HepG2 (cell line): ENCODE measurements around the gene ATP8A1. TPM values are rescaled to one million over a fixed set of nuclear protein-coding genes. Genes with fewer than 3 reads are reported as not detected.

ENCODE experiments used
- ATAC-seq: fragments of 200-7000 bp; cut with Tn5 transposase; 3 replicates; pipeline ENCODE4 v1.9.1; 2020; ENCODE audit warnings: mild to moderate bottlenecking, moderate library complexity
- BruUV-seq: library from RNA; stranded (reverse); fragments of 400-500 nt; replicated peaks from 2 replicates; lab custom pipeline; 2021; lab: Mats Ljungman, UMichigan
- CTCF ChIA-PET: fragments of 300-600 bp; formaldehyde crosslinking; extraction: SDS; loops from one replicate; lab custom pipeline; 2021; ENCODE audit warnings: low total read pairs, inconsistent platforms, low intra/inter-chr PET ratio; lab: Yijun Ruan, JAX
- POLR2A ChIA-PET: fragments of 350-600 bp; sonication (Branson Sonifier 250); formaldehyde crosslinking; loops from one replicate; lab custom pipeline; 2020; ENCODE audit warnings: antibody characterized with exemption, inconsistent platforms; lab: Yijun Ruan, JAX
- DNase-seq: peaks from one replicate; pipeline ENCODE4 v3.0.0-alpha.2; 2015; ENCODE audit warnings: low spot score
- FAIRE-seq: peaks from 3 replicates; lab custom pipeline; 2011; peaks lifted over from hg19 to GRCh38; lab: Jason Lieb, UNC
- H2AFZ ChIP-seq: one replicate; pipeline ENCODE4 v1.6.1; 2011; ENCODE audit warnings: low read length, inconsistent platforms
- H3K27ac ChIP-seq: fragments of 300-600 bp; 3 replicates; pipeline ENCODE4 v1.8.0; 2011; ENCODE audit warnings: mixed run types, mild to moderate bottlenecking, mixed read lengths, low read length, inconsistent platforms; ENCODE audit not compliant: insufficient read depth; ENCODE audit errors: extremely low read length
- H3K27me3 ChIP-seq, 2 experiments: fragments of 200-600 bp in 1 of 2; 2 replicates in 1 of 2; 3 replicates in 1 of 2; pipeline versions ENCODE4 v1.6.0 to v1.8.0; 2011; ENCODE audit warnings: low read length in 2 of 2, mild to moderate bottlenecking in 2 of 2, moderate library complexity in 2 of 2, inconsistent platforms in 1 of 2; ENCODE audit not compliant: insufficient read depth in 2 of 2, control insufficient read depth in 1 of 2
- H3K36me3 ChIP-seq, 2 experiments: fragments of 200-600 bp in 1 of 2; replicated peaks in 1 of 2; 2 replicates in 1 of 2; 3 replicates in 1 of 2; pipeline versions ENCODE4 v1.5.1 to v1.8.0; 2011; ENCODE audit warnings: low read length in 2 of 2, inconsistent platforms in 1 of 2; ENCODE audit not compliant: insufficient read depth in 2 of 2, control insufficient read depth in 1 of 2
- H3K4me1 ChIP-seq: 2 replicates; pipeline ENCODE4 v1.5.1; 2012; ENCODE audit warnings: low read length, inconsistent platforms; ENCODE audit not compliant: insufficient read depth
- H3K4me2 ChIP-seq: 2 replicates; pipeline ENCODE4 v1.6.0; 2011; ENCODE audit warnings: low read depth, low read length, inconsistent platforms
- H3K4me3 ChIP-seq, 3 experiments: fragments of 200-600 bp in 1 of 3; sonication (generic), shearing (Covaris generic) in 1 of 3; replicated peaks in 1 of 3; 2 replicates each; pipeline ENCODE4 v1.5.1; 2011 to 2016; ENCODE audit warnings: low read length in 3 of 3, inconsistent platforms in 2 of 3, low read depth in 2 of 3, mild to moderate bottlenecking in 2 of 3, control low read depth in 1 of 3, mixed read lengths in 1 of 3; ENCODE audit not compliant: insufficient read depth in 1 of 3
- H3K79me2 ChIP-seq: one replicate; pipeline ENCODE4 v1.6.1; 2011; ENCODE audit warnings: low read length, inconsistent platforms; ENCODE audit not compliant: insufficient read depth
- H3K9ac ChIP-seq: 2 replicates; pipeline ENCODE4 v1.6.0; 2011; ENCODE audit warnings: mild to moderate bottlenecking, low read depth, low read length, inconsistent platforms; ENCODE audit not compliant: insufficient read depth
- H3K9me3 ChIP-seq: 2 replicates; pipeline ENCODE4 v1.5.1; 2012; ENCODE audit warnings: mild to moderate bottlenecking, low read length
- H4K20me1 ChIP-seq: 2 replicates; pipeline ENCODE4 v1.6.0; 2011; ENCODE audit warnings: inconsistent platforms, mild to moderate bottlenecking, low read length, moderate library complexity; ENCODE audit not compliant: insufficient read depth
- CCDC6 ChIP-seq: sonication (generic); formaldehyde crosslinking; IDR thresholded peaks from 2 replicates; pipeline ENCODE4 v1.8.1; 2022; ENCODE audit warnings: mild to moderate bottlenecking, missing genetic modification reagents, moderate library complexity
- DNMT1 ChIP-seq: sonication (generic); formaldehyde crosslinking; IDR thresholded peaks from 2 replicates; pipeline ENCODE4 v1.5.1; 2020; ENCODE audit warnings: mild to moderate bottlenecking, missing genetic modification reagents
- EHMT2 ChIP-seq: fragments of 200-600 bp; sonication (generic); IDR thresholded peaks from 2 replicates; pipeline ENCODE4 v1.7.0; 2017; ENCODE audit warnings: antibody characterized with exemption, low read depth, low read length, borderline replicate concordance
- IKZF4 ChIP-seq: sonication (generic); formaldehyde crosslinking; IDR thresholded peaks from 2 replicates; pipeline ENCODE4 v1.5.1; 2020; ENCODE audit warnings: borderline replicate concordance, mild to moderate bottlenecking, low read depth, missing genetic modification reagents; ENCODE audit errors: not compliant biosample characterization
- MAFG ChIP-seq: sonication (generic); formaldehyde crosslinking; IDR thresholded peaks from 2 replicates; pipeline ENCODE4 v1.5.1; 2020; ENCODE audit warnings: mild to moderate bottlenecking, missing genetic modification reagents
- RXRA ChIP-seq: sonication (generic); formaldehyde crosslinking; IDR thresholded peaks from 2 replicates; pipeline ENCODE4 v1.5.1; 2020; ENCODE audit warnings: missing genetic modification reagents
- SMC3 ChIP-seq: IDR thresholded peaks from 2 replicates; pipeline ENCODE4 v1.6.1; 2011; ENCODE audit warnings: low read length, improper control_type of control experiment
- THAP11 ChIP-seq: IDR thresholded peaks from 2 replicates; pipeline ENCODE4 v1.6.1; 2016; ENCODE audit warnings: missing biosample characterization, missing genetic modification reagents
- ZFY ChIP-seq: sonication (generic); formaldehyde crosslinking; IDR thresholded peaks from 2 replicates; pipeline ENCODE4 v1.4.0; 2020; ENCODE audit warnings: missing genetic modification reagents
- ZNF12 ChIP-seq: sonication (generic); formaldehyde crosslinking; IDR thresholded peaks from 2 replicates; pipeline ENCODE4 v1.5.0; 2020; ENCODE audit warnings: missing genetic modification reagents
- ZNF282 ChIP-seq: fragments of 450-650 bp; IDR thresholded peaks from 2 replicates; pipeline ENCODE4 v1.6.1; 2018; ENCODE audit not compliant: partially characterized antibody
- ZNF670 ChIP-seq: sonication (generic); formaldehyde crosslinking; IDR thresholded peaks from 2 replicates; pipeline ENCODE4 v1.8.0; 2022; ENCODE audit warnings: mild to moderate bottlenecking, missing genetic modification reagents, borderline replicate concordance
- ZNF672 ChIP-seq: sonication (generic); formaldehyde crosslinking; IDR thresholded peaks from 2 replicates; pipeline ENCODE4 v1.8.1; 2022; ENCODE audit warnings: missing genetic modification reagents
- WGBS: methylation state at CpG from one replicate; pipeline ENCODE4 v1.1.6; 2017; ENCODE audit warnings: low lambda C conversion rate; 5-methylcytosine and 5-hydroxymethylcytosine counted together
- in situ Hi-C: cut with HindIII; loops from 2 replicates; pipeline ENCODE4 v1.10.0; 2017; ENCODE audit warnings: low pct_unique_long_range_greater_than_20kb; ENCODE audit not compliant: extremely low pct_ligation_motif_present
- intact Hi-C: fragments of 100-400 bp; cut with micrococcal nuclease; formaldehyde crosslinking; loops from one replicate; pipeline ENCODE4 v1.10.0; 2022; ENCODE audit not compliant: unreplicated experiment
- polyA plus RNA-seq, 8 experiments: library from polyadenylated mRNA; depleted of rRNA in 3 of 8; stranded (reverse) in 7 of 8; unstranded in 1 of 8; fragments of >200 nt; fragmentation: Illumina TruSeq in 4 of 8; extraction: Trizol in 4 of 8; gene quantifications; 2 replicates each; pipeline versions ENCODE4 v1.2.1 to v1.2.3, GENCODE V29; 2011 to 2016; ENCODE audit warnings: low read depth in 4 of 8, missing spikeins in 1 of 8, mixed read lengths in 1 of 8; ENCODE audit not compliant: insufficient read depth in 1 of 8
- total RNA-seq, 5 experiments: library from RNA; depleted of rRNA; stranded (reverse); fragments of >200 nt; fragmentation: Illumina TruSeq; extraction: Trizol; gene quantifications; 2 replicates each; pipeline ENCODE4 v1.2.3, GENCODE V29; 2016; ENCODE audit warnings: low read depth in 1 of 5
- TF ChIP-seq, protein P1 (sequence below): sonication (generic); formaldehyde crosslinking; IDR thresholded peaks from 2 replicates; pipeline ENCODE4 v1.4.0; 2020; ENCODE audit warnings: mild to moderate bottlenecking, missing genetic modification reagents
- TF ChIP-seq, protein P2 (sequence below): sonication (generic); formaldehyde crosslinking; IDR thresholded peaks from 2 replicates; pipeline ENCODE4 v1.4.0; 2020; ENCODE audit warnings: missing genetic modification reagents, borderline replicate concordance
- TF ChIP-seq, protein P3 (sequence below): sonication (generic); formaldehyde crosslinking; IDR thresholded peaks from 2 replicates; pipeline ENCODE4 v1.8.0; 2022; ENCODE audit warnings: mild to moderate bottlenecking, missing genetic modification reagents, borderline replicate concordance
- TF ChIP-seq, protein P4 (sequence below): IDR thresholded peaks from 2 replicates; pipeline ENCODE4 v1.6.1; 2016; ENCODE audit warnings: low read depth, borderline replicate concordance
- TF ChIP-seq, protein P5 (sequence below): sonication (generic); formaldehyde crosslinking; IDR thresholded peaks from 2 replicates; pipeline ENCODE4 v1.9.0; 2022; ENCODE audit warnings: missing genetic modification reagents, mild to moderate bottlenecking, borderline replicate concordance

ATP8A1 gene
- total and polyA plus RNA-seq, 2 of the 13 experiments (the other 11 are each of a cell fraction or from before 2014, with no cell fraction given): 1.7 to 6.2 TPM

DNA sequence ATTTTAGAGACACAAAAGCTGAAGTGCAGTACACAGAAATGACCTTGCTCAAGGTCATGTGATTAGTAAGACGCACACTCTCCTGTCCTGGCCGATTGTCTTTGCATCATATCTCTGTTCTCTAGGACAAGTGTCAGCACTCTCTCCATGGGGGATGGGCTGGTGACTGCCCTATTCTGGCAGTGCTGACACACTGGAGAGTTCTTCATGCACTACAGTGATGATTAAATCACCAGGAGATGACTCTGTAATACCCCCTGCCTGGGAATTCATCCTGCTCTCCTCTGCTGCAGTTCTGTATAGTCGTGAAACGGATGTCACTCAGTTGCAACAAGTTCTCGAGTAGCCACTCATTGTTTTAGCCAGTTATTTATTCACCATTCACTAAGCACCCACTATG is 264.9 kb downstream of the ATP8A1 start (continued):
- TF ChIP-seq ZNF282: no peak
- no peak for TF ChIP-seq THAP11 (CRISPR knock-in tag)
- TF ChIP-seq ZNF12 (CRISPR knock-in tag): no peak
- no peak for TF ChIP-seq EHMT2
- TF ChIP-seq ZFY (CRISPR knock-in tag): no peak

DNA sequence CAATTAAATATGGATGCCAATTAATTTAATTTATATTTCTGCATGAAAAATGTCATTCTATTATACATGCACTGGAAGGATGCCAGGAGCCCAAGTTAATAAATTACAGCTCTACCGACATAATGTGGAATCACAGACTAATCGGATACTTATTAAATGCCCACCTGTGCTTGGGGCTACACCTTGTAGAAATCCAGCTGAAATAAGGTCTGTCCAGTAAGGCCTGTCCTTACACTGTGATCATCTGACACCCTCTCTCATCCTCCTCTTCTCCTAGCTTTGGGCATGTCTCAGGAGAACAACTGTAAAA is 265.6 kb downstream of the ATP8A1 start:
- Histone ChIP-seq H3K27me3 (peaks cover 0 to 5% of the 10 kb centered on the region in 2 experiments; a peak in 3 of 5 replicates), H2AFZ (no peak overlapping the region), H3K36me3 (no peaks in the 10 kb centered on the region), H3K27ac (no peak overlapping the region), H3K4me2 (no peak overlapping the region), H4K20me1 (no peaks in the 10 kb centered on the region), H3K9ac (no peak overlapping the region), H3K9me3 (no peaks in the 10 kb centered on the region), H3K4me3 (no peak overlapping the region), H3K4me1 (no peaks in the 10 kb centered on the region), H3K79me2 (no peaks in the 10 kb centered on the region)
- no peak for FAIRE-seq
- intact Hi-C loops: no loop called here
- ChIA-PET POLR2A (no interaction called here), CTCF (no interaction called here)
- WGBS: 77% methylated on average over 2 of the region's 2 CpGs
- no peak for TF ChIP-seq ZNF670 (CRISPR knock-in tag)
- no peak for TF ChIP-seq CCDC6 (CRISPR knock-in tag)
- no peak for TF ChIP-seq ZNF12 (CRISPR knock-in tag)
- TF ChIP-seq RXRA: no peak
- TF ChIP-seq, protein P1, sequence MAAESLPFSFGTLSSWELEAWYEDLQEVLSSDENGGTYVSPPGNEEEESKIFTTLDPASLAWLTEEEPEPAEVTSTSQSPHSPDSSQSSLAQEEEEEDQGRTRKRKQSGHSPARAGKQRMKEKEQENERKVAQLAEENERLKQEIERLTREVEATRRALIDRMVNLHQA: no peak
- TF ChIP-seq, protein P2, sequence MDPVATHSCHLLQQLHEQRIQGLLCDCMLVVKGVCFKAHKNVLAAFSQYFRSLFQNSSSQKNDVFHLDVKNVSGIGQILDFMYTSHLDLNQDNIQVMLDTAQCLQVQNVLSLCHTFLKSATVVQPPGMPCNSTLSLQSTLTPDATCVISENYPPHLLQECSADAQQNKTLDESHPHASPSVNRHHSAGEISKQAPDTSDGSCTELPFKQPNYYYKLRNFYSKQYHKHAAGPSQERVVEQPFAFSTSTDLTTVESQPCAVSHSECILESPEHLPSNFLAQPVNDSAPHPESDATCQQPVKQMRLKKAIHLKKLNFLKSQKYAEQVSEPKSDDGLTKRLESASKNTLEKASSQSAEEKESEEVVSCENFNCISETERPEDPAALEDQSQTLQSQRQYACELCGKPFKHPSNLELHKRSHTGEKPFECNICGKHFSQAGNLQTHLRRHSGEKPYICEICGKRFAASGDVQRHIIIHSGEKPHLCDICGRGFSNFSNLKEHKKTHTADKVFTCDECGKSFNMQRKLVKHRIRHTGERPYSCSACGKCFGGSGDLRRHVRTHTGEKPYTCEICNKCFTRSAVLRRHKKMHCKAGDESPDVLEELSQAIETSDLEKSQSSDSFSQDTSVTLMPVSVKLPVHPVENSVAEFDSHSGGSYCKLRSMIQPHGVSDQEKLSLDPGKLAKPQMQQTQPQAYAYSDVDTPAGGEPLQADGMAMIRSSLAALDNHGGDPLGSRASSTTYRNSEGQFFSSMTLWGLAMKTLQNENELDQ (CRISPR knock-in tag): no peak
- TF ChIP-seq SMC3: no peak
- no peak for TF ChIP-seq IKZF4 (CRISPR knock-in tag)
- TF ChIP-seq DNMT1: no peak
- TF ChIP-seq ZNF672 (CRISPR knock-in tag): no peak
- TF ChIP-seq, protein P3, sequence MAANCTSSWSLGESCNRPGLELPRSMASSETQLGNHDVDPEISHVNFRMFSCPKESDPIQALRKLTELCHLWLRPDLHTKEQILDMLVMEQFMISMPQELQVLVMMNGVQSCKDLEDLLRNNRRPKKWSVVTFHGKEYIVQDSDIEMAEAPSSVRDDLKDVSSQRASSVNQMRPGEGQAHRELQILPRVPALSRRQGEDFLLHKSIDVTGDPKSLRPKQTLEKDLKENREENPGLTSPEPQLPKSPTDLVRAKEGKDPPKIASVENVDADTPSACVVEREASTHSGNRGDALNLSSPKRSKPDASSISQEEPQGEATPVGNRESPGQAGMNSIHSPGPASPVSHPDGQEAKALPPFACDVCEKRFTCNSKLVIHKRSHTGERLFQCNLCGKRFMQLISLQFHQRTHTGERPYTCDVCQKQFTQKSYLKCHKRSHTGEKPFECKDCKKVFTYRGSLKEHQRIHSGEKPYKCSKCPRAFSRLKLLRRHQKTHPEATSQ (CRISPR knock-in tag): no peak
- TF ChIP-seq MAFG (CRISPR knock-in tag): no peak
- TF ChIP-seq, protein P4, sequence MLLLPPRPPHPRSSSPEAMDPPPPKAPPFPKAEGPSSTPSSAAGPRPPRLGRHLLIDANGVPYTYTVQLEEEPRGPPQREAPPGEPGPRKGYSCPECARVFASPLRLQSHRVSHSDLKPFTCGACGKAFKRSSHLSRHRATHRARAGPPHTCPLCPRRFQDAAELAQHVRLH (CRISPR knock-in tag): no peak
- TF ChIP-seq, protein P5, sequence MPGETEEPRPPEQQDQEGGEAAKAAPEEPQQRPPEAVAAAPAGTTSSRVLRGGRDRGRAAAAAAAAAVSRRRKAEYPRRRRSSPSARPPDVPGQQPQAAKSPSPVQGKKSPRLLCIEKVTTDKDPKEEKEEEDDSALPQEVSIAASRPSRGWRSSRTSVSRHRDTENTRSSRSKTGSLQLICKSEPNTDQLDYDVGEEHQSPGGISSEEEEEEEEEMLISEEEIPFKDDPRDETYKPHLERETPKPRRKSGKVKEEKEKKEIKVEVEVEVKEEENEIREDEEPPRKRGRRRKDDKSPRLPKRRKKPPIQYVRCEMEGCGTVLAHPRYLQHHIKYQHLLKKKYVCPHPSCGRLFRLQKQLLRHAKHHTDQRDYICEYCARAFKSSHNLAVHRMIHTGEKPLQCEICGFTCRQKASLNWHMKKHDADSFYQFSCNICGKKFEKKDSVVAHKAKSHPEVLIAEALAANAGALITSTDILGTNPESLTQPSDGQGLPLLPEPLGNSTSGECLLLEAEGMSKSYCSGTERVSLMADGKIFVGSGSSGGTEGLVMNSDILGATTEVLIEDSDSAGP: no peak
- in situ Hi-C loops: no loop called here
- BruUV-seq: no TSS peak
- DNase-seq: no peak
- ATAC-seq: no peak
